Common myeloid progenitor, CD34-positive (primary cell): ENCODE data around the gene PADI1.

Source experiments
- CTCF ChIA-PET: fragments of 350-600 bp; sonication (Branson Sonifier 250); formaldehyde crosslinking; loops from one replicate; lab custom pipeline; 2021; ENCODE audit warnings: antibody characterized with exemption; lab: Charles Lee
- POLR2A ChIA-PET: fragments of 350-600 bp; sonication (Branson Sonifier 250); formaldehyde crosslinking; loops from one replicate; lab custom pipeline; 2021; ENCODE audit warnings: antibody characterized with exemption; lab: Charles Lee
- DNase-seq, 3 donors: peaks; one replicate each; pipeline versions ENCODE4 v3.0.0 to v3.0.0-alpha.2; 2013
- H3K27ac ChIP-seq, 2 experiments: 1 replicate in 1 of 2; 2 replicates in 1 of 2; pipeline ENCODE4 v1.7.0; 2013; ENCODE audit warnings: inconsistent platforms in 2 of 2, low read length in 2 of 2, mild to moderate bottlenecking in 2 of 2, low read depth in 1 of 2, moderate library complexity in 1 of 2; ENCODE audit not compliant: severe bottlenecking in 2 of 2, insufficient read depth in 1 of 2, poor library complexity in 1 of 2
- H3K27me3 ChIP-seq, 5 experiments: replicated peaks in 2 of 5; 1 replicate in 3 of 5; 2 replicates in 2 of 5; pipeline versions ENCODE4 v1.6.1 to v1.7.0; 2013; ENCODE audit warnings: low read length in 4 of 5, mild to moderate bottlenecking in 2 of 5, moderate library complexity in 2 of 5, inconsistent platforms in 1 of 5; ENCODE audit not compliant: insufficient read depth in 5 of 5, control insufficient read depth in 4 of 5
- H3K36me3 ChIP-seq, 4 experiments: 1 replicate in 2 of 4; 2 replicates in 2 of 4; pipeline versions ENCODE4 v1.6.1 to v1.7.0; 2013; ENCODE audit warnings: low read length in 3 of 4, control low read depth in 1 of 4, mild to moderate bottlenecking in 1 of 4; ENCODE audit not compliant: control insufficient read depth in 4 of 4, insufficient read depth in 4 of 4
- H3K4me1 ChIP-seq, 4 experiments: 1 replicate in 3 of 4; 2 replicates in 1 of 4; pipeline versions ENCODE4 v1.6.1 to v1.7.1; 2013; ENCODE audit warnings: low read length in 3 of 4, mild to moderate bottlenecking in 3 of 4, control low read depth in 1 of 4, inconsistent platforms in 1 of 4, moderate library complexity in 1 of 4; ENCODE audit not compliant: control insufficient read depth in 4 of 4, insufficient read depth in 4 of 4; ENCODE audit errors: control extremely low read depth in 1 of 4
- H3K4me3 ChIP-seq, 7 experiments: 1 replicate in 4 of 7; 2 replicates in 3 of 7; pipeline versions ENCODE4 v1.5.1 to v1.7.0; 2013; ENCODE audit warnings: mild to moderate bottlenecking in 7 of 7, low read length in 6 of 7, moderate library complexity in 6 of 7, inconsistent platforms in 2 of 7, low read depth in 2 of 7, control low read depth in 1 of 7; ENCODE audit not compliant: insufficient read depth in 4 of 7, control insufficient read depth in 1 of 7; ENCODE audit errors: extremely low read depth in 1 of 7
- H3K9me3 ChIP-seq, 5 experiments: 1 replicate in 4 of 5; 2 replicates in 1 of 5; pipeline versions ENCODE4 v1.6.1 to v1.7.1; 2013; ENCODE audit warnings: low read length in 4 of 5, mild to moderate bottlenecking in 2 of 5, inconsistent platforms in 1 of 5, low read depth in 1 of 5, moderate library complexity in 1 of 5; ENCODE audit not compliant: control insufficient read depth in 4 of 5, insufficient read depth in 2 of 5; ENCODE audit errors: control extremely low read depth in 1 of 5
- WGBS: methylation state at CpG from one replicate; pipeline ENCODE4 v1.1.5; 2013; ENCODE audit not compliant: insufficient coverage; 5-methylcytosine and 5-hydroxymethylcytosine counted together

PADI1 gene

GRCh38 chr1:17225140-17225539, 20.2 kb downstream of the PADI1 start:
- WGBS = 100% methylated on average over 4 of the region's 6 CpGs
- CTCF ChIA-PET = interaction anchor here (1.0 to 1.7 kb wide), 5 partner anchors 9 to 52 kb away, joined by 3 to 5 read pairs (median 3); no protein-coding TSS in a partner anchor
- H3K4me3 ChIP-seq = no peak overlapping the region

GRCh38 chr1:17227358-17227915, 22.5 kb downstream of the PADI1 start:
- POLR2A ChIA-PET = no interaction called here
- H3K27ac ChIP-seq = no peak overlapping the region

More at GRCh38 chr1:17225140-17225539, 20.2 kb downstream of the PADI1 start:
- POLR2A ChIA-PET = no interaction called here
- DNase-seq = no peak
- Histone ChIP-seq H3K36me3 (no peaks in the 10 kb centered on the region), H3K4me1 (no peaks in the 10 kb centered on the region), H3K9me3 (no peaks in the 10 kb centered on the region), H3K27me3 (no peaks in the 10 kb centered on the region), H3K27ac (no peak overlapping the region)

GRCh38 chr1:17228619-17229018, 23.7 kb downstream of the PADI1 start:
- WGBS = 97% methylated on average over 7 of the region's 8 CpGs
- H3K36me3 ChIP-seq = no peaks in the 10 kb centered on the region
- H3K27ac ChIP-seq = no peak overlapping the region
- DNase-seq = no peak
- no peaks in the 10 kb centered on the region for H3K27me3 ChIP-seq
- H3K9me3 ChIP-seq = no peaks in the 10 kb centered on the region
- no peak overlapping the region for H3K4me3 ChIP-seq
- H3K4me1 ChIP-seq = peaks cover 0 to 4% (median 1%) of the 10 kb centered on the region in 4 experiments
- POLR2A ChIA-PET = interaction anchor here (0.7 kb wide), 1 partner anchor 180 kb away, joined by 3 read pairs; no protein-coding TSS in a partner anchor
- CTCF ChIA-PET = no interaction called here

More at GRCh38 chr1:17227358-17227915, 22.5 kb downstream of the PADI1 start:
- no peak for DNase-seq
- WGBS = 100% methylated on average over 4 of the region's 7 CpGs
- Histone ChIP-seq H3K27me3 (no peaks in the 10 kb centered on the region), H3K9me3 (no peaks in the 10 kb centered on the region), H3K4me3 (no peak overlapping the region), H3K36me3 (no peaks in the 10 kb centered on the region), H3K4me1 (no peaks in the 10 kb centered on the region)
- CTCF ChIA-PET = no interaction called here

- no peak for DNase-seq
- H3K4me3 ChIP-seq = no peak overlapping the region
- H3K9me3 ChIP-seq = no peaks in the 10 kb centered on the region
- POLR2A ChIA-PET = no interaction called here
- no peaks in the 10 kb centered on the region for H3K36me3 ChIP-seq
- H3K27me3 ChIP-seq = no peaks in the 10 kb centered on the region
- peaks cover 0 to 9% (median 3%) of the 10 kb centered on the region in 4 experiments for H3K4me1 ChIP-seq
- H3K27ac ChIP-seq = no peak overlapping the region
- 95% methylated on average over 5 of the region's 6 CpGs for WGBS
- CTCF ChIA-PET = interaction anchor here (11.7 kb wide), 1 partner anchor 105 kb away, joined by 156 read pairs; no protein-coding TSS in a partner anchor
Measured at GRCh38 chr1:17229379-17229778, 24.5 kb downstream of the PADI1 start.

- ChIA-PET CTCF (interaction anchor here (11.7 kb wide), 1 partner anchor 106 kb away, joined by 156 read pairs; no protein-coding TSS in a partner anchor), POLR2A (no interaction called here)
- H3K36me3 ChIP-seq = no peaks in the 10 kb centered on the region
- no peaks in the 10 kb centered on the region for H3K9me3 ChIP-seq
- no peaks in the 10 kb centered on the region for H3K27me3 ChIP-seq
- peaks cover 0 to 9% (median 3%) of the 10 kb centered on the region in 4 experiments for H3K4me1 ChIP-seq
- DNase-seq = no peak
- WGBS = 94% methylated on average over 9 of the region's 10 CpGs
- H3K27ac ChIP-seq = no peak overlapping the region
- H3K4me3 ChIP-seq = no peak overlapping the region
Measured at GRCh38 chr1:17230106-17230505, 25.2 kb downstream of the PADI1 start.

- DNase-seq = no peak
- CTCF ChIA-PET = interaction anchor here (11.7 kb wide), 1 partner anchor 106 kb away, joined by 156 read pairs; no protein-coding TSS in a partner anchor
- Histone ChIP-seq H3K4me3 (no peak overlapping the region), H3K9me3 (no peaks in the 10 kb centered on the region), H3K27ac (no peak overlapping the region), H3K27me3 (no peaks in the 10 kb centered on the region), H3K36me3 (no peaks in the 10 kb centered on the region), H3K4me1 (peaks cover 0 to 9% (median 3%) of the 10 kb centered on the region in 4 experiments)
- POLR2A ChIA-PET = no interaction called here
- WGBS = 91% methylated on average over 7 of the region's 8 CpGs
Measured at GRCh38 chr1:17230671-17231310, 25.9 kb downstream of the PADI1 start.
